ENCODE results near the gene HSPBAP1. TPM values are rescaled to one million over a fixed set of nuclear protein-coding genes. Genes with fewer than 3 reads are reported as not detected.
"Not testable (repeated sequence)": the region's sequence is repeated elsewhere in the genome, so short reads cannot be mapped to it uniquely, and the experiment has no call there.

The HSPBAP1 gene
- total RNA-seq, 1 experiment from 2014 or later: 13.1 TPM

DNA sequence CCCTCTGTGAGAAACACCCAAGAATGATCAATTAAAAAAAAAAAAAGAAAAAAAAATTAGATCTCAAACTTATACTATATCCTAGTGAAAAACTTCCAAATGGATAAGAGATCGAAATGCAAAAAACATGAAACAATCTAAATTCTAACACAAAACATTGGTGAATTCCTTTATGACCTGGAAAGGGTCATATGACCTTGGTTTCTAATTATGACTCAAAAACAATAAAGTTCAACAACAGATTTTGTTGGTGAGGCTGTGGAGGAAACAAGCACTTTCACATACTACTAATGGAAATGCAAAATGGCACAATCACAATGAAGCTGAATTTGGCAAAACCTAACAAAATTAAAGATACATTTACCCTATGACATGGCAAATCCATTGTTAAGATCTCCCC lies 45.3 kb downstream of the HSPBAP1 start:
- no peak for DNase-seq
- no TSS peak for BruUV-seq (replicated peaks)
- Mint-ChIP-seq H3K4me3 (ENCODE audit: unreplicated experiment) (no peak overlapping the region), H3K9me3 (ENCODE audit: unreplicated experiment) (peaks cover 7% of the 10 kb centered on the region), H3K36me3 (ENCODE audit: insufficient read depth, unreplicated experiment) (peaks cover 11% of the 10 kb centered on the region), H3K27ac (ENCODE audit: unreplicated experiment) (no peak overlapping the region), H3K4me1 (ENCODE audit: low read depth, unreplicated experiment) (peaks cover 6% of the 10 kb centered on the region), H3K27me3 (ENCODE audit: insufficient read depth, unreplicated experiment) (no peaks in the 10 kb centered on the region)
- ChIA-PET POLR2A (no interaction called here), CTCF (no interaction called here)
- H3K4me3 ChIP-seq (ENCODE audit: low read depth, low read length): no peak overlapping the region
- intact Hi-C loops (cut with micrococcal nuclease; ENCODE audit: unreplicated experiment): no loop called here
- no peaks in the 10 kb centered on the region for H3K36me3 ChIP-seq (ENCODE audit: control insufficient read depth, insufficient read depth, low read length)
- no peaks in the 10 kb centered on the region for H3K4me1 ChIP-seq
- TF ChIP-seq, protein P1, sequence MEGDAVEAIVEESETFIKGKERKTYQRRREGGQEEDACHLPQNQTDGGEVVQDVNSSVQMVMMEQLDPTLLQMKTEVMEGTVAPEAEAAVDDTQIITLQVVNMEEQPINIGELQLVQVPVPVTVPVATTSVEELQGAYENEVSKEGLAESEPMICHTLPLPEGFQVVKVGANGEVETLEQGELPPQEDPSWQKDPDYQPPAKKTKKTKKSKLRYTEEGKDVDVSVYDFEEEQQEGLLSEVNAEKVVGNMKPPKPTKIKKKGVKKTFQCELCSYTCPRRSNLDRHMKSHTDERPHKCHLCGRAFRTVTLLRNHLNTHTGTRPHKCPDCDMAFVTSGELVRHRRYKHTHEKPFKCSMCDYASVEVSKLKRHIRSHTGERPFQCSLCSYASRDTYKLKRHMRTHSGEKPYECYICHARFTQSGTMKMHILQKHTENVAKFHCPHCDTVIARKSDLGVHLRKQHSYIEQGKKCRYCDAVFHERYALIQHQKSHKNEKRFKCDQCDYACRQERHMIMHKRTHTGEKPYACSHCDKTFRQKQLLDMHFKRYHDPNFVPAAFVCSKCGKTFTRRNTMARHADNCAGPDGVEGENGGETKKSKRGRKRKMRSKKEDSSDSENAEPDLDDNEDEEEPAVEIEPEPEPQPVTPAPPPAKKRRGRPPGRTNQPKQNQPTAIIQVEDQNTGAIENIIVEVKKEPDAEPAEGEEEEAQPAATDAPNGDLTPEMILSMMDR (IDR thresholded peaks at IDR 0.05; ENCODE audit: insufficient read depth in 1 of 2, low read depth in 1 of 2, low read length in 1 of 2, severe bottlenecking in 1 of 2, unreplicated experiment in 1 of 2): no peak
- no peaks in the 10 kb centered on the region for H3K9me3 ChIP-seq
- no peaks in the 10 kb centered on the region for H3K27me3 ChIP-seq (replicated peaks; ENCODE audit: control insufficient read depth, insufficient read depth, low read length)

DNA sequence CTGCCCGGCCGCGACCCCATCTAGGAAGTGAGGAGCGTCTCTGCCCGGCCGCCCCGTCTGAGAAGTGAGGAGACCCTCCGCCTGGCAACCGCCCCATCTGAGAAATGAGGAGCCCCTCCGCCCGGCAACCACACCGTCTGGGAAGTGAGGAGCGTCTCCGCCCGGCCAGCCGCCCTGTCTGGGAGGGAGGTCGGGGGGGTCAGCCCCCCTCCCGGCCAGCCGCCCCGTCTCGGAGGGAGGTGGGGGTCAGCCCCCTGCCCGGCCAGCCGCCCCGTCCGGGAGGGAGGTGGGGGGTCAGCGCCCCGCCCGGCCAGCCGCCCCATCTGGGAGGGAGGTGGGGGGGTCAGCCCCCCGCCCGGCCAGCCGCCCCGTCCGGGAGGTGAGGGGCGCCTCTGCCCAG lies 46.3 kb downstream of the HSPBAP1 start:
- H3K4me3 Mint-ChIP-seq (ENCODE audit: unreplicated experiment); H3K4me3 ChIP-seq (ENCODE audit: low read depth, low read length); H3K9me3 ChIP-seq; BruUV-seq (replicated peaks); H3K36me3 ChIP-seq (ENCODE audit: control insufficient read depth, insufficient read depth, low read length); DNase-seq; H3K27me3 ChIP-seq (replicated peaks; ENCODE audit: control insufficient read depth, insufficient read depth, low read length); H3K36me3 Mint-ChIP-seq (ENCODE audit: insufficient read depth, unreplicated experiment); CTCF ChIA-PET; H3K4me1 ChIP-seq; H3K27ac Mint-ChIP-seq (ENCODE audit: unreplicated experiment); intact Hi-C loops (cut with micrococcal nuclease; ENCODE audit: unreplicated experiment); POLR2A ChIA-PET; H3K27me3 Mint-ChIP-seq (ENCODE audit: insufficient read depth, unreplicated experiment); H3K4me1 Mint-ChIP-seq (ENCODE audit: low read depth, unreplicated experiment); H3K9me3 Mint-ChIP-seq (ENCODE audit: unreplicated experiment): not testable (repeated sequence)

DNA sequence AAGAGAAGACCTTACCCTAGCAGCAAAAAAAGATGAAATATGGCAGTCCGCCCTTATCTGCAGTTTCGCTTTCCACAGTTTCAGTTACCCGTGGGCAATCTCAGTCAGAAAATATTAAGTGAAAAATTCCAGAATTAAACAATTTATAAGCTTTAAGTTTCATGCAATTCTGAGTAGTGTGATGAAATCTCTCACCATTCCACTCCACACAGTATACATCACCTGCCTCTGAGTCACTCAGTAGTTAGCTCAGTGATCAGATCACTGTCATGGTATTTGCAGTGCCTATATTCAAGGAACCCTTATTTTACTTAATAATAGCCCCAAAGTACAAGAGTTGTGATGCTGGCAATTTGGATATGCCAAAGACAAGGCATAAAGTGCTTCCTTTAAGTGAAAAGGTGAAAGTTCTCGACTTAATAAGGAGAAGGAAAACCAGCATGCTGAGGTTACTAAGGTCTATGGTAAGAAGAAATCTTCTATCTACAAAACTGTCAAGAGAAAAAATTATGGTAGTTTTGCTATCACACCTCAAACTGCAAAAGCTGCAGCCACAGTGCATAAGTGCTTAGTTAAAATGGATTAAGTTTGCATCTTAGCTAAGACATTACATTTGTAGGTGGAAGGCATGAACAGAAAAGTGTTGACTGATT lies 48.1 kb downstream of the HSPBAP1 start:
- ChIA-PET POLR2A (no interaction called here), CTCF (interaction anchor here (0.9 kb wide), 1 partner anchor 10 kb away, joined by 4 read pairs; no protein-coding TSS in a partner anchor)
- intact Hi-C loops (cut with micrococcal nuclease; ENCODE audit: unreplicated experiment): no loop called here
- Mint-ChIP-seq H3K4me3 (ENCODE audit: unreplicated experiment) (no peak overlapping the region), H3K36me3 (ENCODE audit: insufficient read depth, unreplicated experiment) (peaks cover 12% of the 10 kb centered on the region), H3K27ac (ENCODE audit: unreplicated experiment) (peak overlapping the region; percentile 72), H3K9me3 (ENCODE audit: unreplicated experiment) (peaks cover 10% of the 10 kb centered on the region), H3K4me1 (ENCODE audit: low read depth, unreplicated experiment) (no peaks in the 10 kb centered on the region), H3K27me3 (ENCODE audit: insufficient read depth, unreplicated experiment) (no peaks in the 10 kb centered on the region)
- no TSS peak for BruUV-seq (replicated peaks)
- H3K9me3 ChIP-seq: no peaks in the 10 kb centered on the region
- no peak for DNase-seq
- H3K27me3 ChIP-seq (replicated peaks; ENCODE audit: control insufficient read depth, insufficient read depth, low read length): no peaks in the 10 kb centered on the region
- no peaks in the 10 kb centered on the region for H3K36me3 ChIP-seq (ENCODE audit: control insufficient read depth, insufficient read depth, low read length)
- H3K4me1 ChIP-seq: no peaks in the 10 kb centered on the region
- TF ChIP-seq, protein P1 (IDR thresholded peaks at IDR 0.05; ENCODE audit: insufficient read depth in 1 of 2, low read depth in 1 of 2, low read length in 1 of 2, severe bottlenecking in 1 of 2, unreplicated experiment in 1 of 2): no peak
- no peak overlapping the region for H3K4me3 ChIP-seq (ENCODE audit: low read depth, low read length)
